ENCODE results near the gene PXMP4. TPM values are rescaled to one million over a fixed set of nuclear protein-coding genes. Genes with fewer than 3 reads are reported as not detected.

The PXMP4 gene
- total RNA-seq, 3 donors from 2014 or later: 14.5 to 18.6 (median 18.2) TPM

DNA sequence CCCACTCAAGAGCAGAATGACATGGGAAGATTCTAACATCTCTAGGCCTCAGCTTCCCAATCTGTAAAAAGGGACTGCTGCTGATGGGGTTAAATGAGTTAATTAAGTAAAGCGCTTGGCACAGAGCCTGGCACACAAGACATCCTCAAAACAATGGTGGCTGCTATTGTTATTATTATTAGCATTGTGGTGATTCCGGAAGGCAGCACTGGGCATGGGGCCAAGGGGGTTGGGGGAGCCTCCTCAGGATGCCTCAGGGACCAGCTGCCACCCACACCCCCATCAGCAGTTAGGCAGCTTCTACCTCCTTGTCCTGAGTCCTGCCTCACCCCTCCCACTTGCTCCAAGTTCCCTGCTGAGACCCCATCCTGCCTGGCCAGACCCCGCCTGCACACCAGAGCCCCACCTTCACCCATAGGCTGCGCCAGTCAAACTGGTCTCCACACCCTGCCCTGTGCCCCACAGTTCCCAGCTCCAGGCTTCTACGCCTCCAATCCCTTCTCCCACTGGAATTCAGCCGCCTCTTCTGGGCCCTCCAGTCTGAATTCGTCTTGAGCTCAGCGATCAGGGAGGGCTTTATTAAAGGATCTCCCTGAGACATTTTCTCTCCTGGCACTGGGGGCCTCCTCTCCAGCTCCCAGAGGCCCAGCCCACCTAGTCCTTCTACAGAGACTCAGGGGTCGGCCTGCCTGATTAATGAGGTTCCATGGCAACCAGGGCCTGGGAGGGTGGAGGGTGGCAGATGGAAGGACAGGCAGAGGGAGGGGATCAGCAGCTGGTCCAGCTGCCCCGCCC lies 35.4 kb downstream of the PXMP4 start:
- Histone ChIP-seq H3K36me3 (ENCODE audit: low read depth) (no peaks in the 10 kb centered on the region), H3K9me3 (no peaks in the 10 kb centered on the region), H3K4me1 (ENCODE audit: low read depth) (peaks cover 13% of the 10 kb centered on the region), H3K4me3 (no peak overlapping the region)
- DNase-seq (no peak), ATAC-seq (no peak)
- TF ChIP-seq, protein P1, sequence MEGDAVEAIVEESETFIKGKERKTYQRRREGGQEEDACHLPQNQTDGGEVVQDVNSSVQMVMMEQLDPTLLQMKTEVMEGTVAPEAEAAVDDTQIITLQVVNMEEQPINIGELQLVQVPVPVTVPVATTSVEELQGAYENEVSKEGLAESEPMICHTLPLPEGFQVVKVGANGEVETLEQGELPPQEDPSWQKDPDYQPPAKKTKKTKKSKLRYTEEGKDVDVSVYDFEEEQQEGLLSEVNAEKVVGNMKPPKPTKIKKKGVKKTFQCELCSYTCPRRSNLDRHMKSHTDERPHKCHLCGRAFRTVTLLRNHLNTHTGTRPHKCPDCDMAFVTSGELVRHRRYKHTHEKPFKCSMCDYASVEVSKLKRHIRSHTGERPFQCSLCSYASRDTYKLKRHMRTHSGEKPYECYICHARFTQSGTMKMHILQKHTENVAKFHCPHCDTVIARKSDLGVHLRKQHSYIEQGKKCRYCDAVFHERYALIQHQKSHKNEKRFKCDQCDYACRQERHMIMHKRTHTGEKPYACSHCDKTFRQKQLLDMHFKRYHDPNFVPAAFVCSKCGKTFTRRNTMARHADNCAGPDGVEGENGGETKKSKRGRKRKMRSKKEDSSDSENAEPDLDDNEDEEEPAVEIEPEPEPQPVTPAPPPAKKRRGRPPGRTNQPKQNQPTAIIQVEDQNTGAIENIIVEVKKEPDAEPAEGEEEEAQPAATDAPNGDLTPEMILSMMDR (IDR thresholded peaks at IDR 0.05): no peak
- intact Hi-C loops (cut with DNase I, micrococcal nuclease): no loop called here

DNA sequence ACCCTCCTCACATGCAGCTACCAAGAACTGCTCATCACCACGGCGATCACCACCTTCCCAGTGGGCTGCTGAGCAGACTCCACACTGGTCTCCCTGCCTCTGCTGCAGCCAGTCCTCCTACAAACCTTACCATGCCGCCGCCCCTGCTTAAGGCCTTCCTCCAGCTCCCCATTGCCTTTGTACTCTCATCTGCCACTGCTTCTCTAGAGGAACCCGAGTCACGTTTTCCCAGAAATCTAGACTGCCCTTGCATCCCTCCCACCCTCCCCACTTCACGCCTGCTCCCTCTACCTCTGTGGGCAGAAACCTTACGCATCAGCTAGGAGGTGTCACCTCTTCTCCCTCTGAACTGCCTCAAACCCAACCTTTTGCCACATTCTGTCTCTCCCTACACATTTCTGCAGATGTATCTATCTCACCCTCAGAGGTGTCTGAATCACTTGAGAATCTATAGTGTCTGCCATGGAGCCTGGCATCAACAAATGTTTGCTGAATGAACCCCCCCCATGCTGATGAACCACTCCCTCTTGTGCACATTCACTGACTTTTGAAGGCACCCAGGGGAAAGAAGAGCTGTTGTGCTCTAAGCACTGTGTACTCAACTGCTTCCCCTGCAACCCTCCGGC lies 38.3 kb downstream of the PXMP4 start:
- TF ChIP-seq, protein P1 (IDR thresholded peaks at IDR 0.05): no peak
- DNase-seq: no peak
- intact Hi-C loops (cut with DNase I, micrococcal nuclease): no loop called here
- no peak overlapping the region for H3K4me3 ChIP-seq
- H3K36me3 ChIP-seq (ENCODE audit: low read depth): no peaks in the 10 kb centered on the region
- ATAC-seq: no peak
- no peaks in the 10 kb centered on the region for H3K9me3 ChIP-seq
- peaks cover 13% of the 10 kb centered on the region for H3K4me1 ChIP-seq (ENCODE audit: low read depth)

DNA sequence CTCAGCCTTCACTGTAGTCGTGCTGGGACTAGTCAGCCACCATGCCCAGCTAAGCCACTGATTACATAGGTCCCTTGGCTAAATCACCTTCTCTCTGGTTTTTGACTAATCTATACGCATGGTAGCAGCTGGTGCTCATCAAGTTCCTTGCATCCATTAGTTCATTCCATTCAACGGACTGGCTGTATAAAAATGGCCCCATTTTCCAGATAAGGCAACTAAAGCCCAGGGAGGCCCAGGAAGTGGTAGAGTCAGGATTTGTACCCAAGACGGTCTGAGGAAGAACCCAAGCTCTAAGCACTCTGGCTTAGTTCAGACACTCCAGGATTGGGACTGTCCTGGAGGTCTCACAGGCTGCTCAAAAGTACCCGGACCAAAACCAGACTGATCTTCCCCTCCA lies 38.8 kb downstream of the PXMP4 start:
- TF ChIP-seq, protein P1 (IDR thresholded peaks at IDR 0.05): no peak
- no peak overlapping the region for H3K4me3 ChIP-seq
- H3K9me3 ChIP-seq: no peaks in the 10 kb centered on the region
- no peaks in the 10 kb centered on the region for H3K36me3 ChIP-seq (ENCODE audit: low read depth)
- ATAC-seq (no peak), DNase-seq (no peak)
- H3K4me1 ChIP-seq (ENCODE audit: low read depth): peaks cover 14% of the 10 kb centered on the region
- intact Hi-C loops (cut with DNase I, micrococcal nuclease): no loop called here

DNA sequence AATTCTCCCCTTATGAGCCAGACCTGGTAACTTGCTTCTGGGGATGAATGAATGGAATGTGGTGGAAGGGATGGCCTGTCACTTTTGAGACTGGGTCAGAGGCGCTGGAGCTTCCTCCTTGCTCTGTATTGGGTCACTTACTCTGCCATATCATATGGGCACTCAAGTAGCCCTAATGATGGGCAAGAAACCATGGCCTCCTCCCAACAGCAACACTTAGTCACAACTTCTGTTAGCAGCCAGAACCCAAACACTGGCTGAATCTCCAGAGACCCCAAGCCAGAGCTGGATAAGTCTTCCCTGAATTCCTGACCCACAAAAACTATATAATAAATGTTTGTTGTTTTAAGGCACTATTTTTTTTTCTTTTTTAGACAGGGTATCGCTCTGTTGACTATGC lies 39.4 kb downstream of the PXMP4 start:
- DNase-seq (no peak), ATAC-seq (no peak)
- intact Hi-C loops (cut with DNase I, micrococcal nuclease): no loop called here
- H3K4me3 ChIP-seq: no peak overlapping the region
- TF ChIP-seq, protein P1 (IDR thresholded peaks at IDR 0.05): no peak
- no peaks in the 10 kb centered on the region for H3K9me3 ChIP-seq
- H3K4me1 ChIP-seq (ENCODE audit: low read depth): peaks cover 17% of the 10 kb centered on the region
- no peaks in the 10 kb centered on the region for H3K36me3 ChIP-seq (ENCODE audit: low read depth)

DNA sequence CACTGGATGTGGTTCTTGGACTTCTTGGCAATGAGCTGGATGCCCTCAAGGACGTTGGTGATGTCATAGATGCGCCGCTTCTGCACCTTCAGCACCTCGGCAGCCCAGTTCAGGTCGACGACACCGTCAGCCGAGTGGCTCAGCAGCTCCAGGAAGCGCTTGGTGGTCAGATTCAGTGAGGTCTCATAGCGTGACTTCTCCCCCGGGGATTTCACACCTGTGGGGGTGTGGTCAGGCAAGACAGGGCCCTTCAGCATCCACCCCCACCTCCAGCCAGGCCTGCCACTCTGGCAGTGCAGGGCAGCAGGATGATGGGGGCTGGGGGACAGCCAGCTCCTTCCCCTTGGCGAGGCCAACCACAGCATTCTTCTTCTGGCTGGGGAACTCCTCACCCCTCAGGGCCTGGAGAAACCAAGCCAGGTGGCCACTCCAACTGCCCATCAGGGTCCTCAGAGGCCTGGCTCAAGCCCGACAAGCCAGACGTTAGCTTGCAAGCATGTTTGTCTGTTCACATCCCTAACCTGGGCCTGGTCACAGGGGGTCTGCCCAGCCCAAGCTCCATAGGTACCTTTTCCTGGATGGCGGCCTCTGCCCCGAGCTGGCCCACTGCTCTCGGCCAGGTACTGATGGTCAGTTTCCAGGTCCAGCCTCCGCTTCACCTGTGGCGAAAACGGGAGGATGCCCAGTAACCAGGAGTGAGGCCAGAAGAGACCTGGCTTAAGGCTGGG lies 40.2 kb downstream of the PXMP4 start:
- DNase-seq (peak in 2 of 3 donors; percentile 46 to 72), ATAC-seq (peak; percentile 31)
- no peaks in the 10 kb centered on the region for H3K9me3 ChIP-seq
- no peaks in the 10 kb centered on the region for H3K36me3 ChIP-seq (ENCODE audit: low read depth)
- intact Hi-C loops (cut with DNase I, micrococcal nuclease): no loop called here
- H3K4me3 ChIP-seq: no peak overlapping the region
- TF ChIP-seq, protein P1 (IDR thresholded peaks at IDR 0.05): no peak
- peaks cover 17% of the 10 kb centered on the region for H3K4me1 ChIP-seq (ENCODE audit: low read depth)

Data from mucosa of descending colon (tissue), 3 donors.